ENCODE measurements around the gene DDX3Y.

DDX3Y gene

GRCh38 chrY:12904618-12905516 is at the start of gene DDX3Y:
TSS of gene DDX3Y (plus strand) at chrY:12904868. CDS start at chrY:12904937, 69 bp downstream.
- no peak for DNase-seq (ENCODE audit: low read depth)

- no peak for DNase-seq (ENCODE audit: low read depth)
Observed at GRCh38 chrY:12855791-12856275, 48.8 kb upstream of the DDX3Y start.

- no peak for DNase-seq (ENCODE audit: low read depth)
Observed at GRCh38 chrY:12867960-12868359, 36.7 kb upstream of the DDX3Y start.

GRCh38 chrY:12896973-12897372 is 7.7 kb upstream of the DDX3Y start:
- DNase-seq (ENCODE audit: low read depth) = no peak

GRCh38 chrY:12898604-12899003 is 6.1 kb upstream of the DDX3Y start:
- DNase-seq (ENCODE audit: low read depth) = no peak

GRCh38 chrY:12905517-12905872 is 827 bp downstream of the DDX3Y start:
- DNase-seq (ENCODE audit: low read depth) = no peak

GRCh38 chrY:12905895-12906294 is 1.2 kb downstream of the DDX3Y start:
- DNase-seq (ENCODE audit: low read depth) = no peak

- no peak for DNase-seq (ENCODE audit: low read depth)
Observed at GRCh38 chrY:12913541-12913940, 8.9 kb downstream of the DDX3Y start.

- DNase-seq (ENCODE audit: low read depth) = no peak
Observed at GRCh38 chrY:12928043-12928442, 23.4 kb downstream of the DDX3Y start.

- DNase-seq (ENCODE audit: low read depth) = no peak
Observed at GRCh38 chrY:12941725-12942687, 37.3 kb downstream of the DDX3Y start.
